Neural cell (in vitro differentiated cells): ENCODE results near the gene RAB27B.

Experiments used
- CTCF ChIP-seq: fragments of 450-650 bp; IDR thresholded peaks from 2 replicates; pipeline ENCODE4 v1.5.1; 2014; ENCODE audit warnings: antibody characterized with exemption, mild to moderate bottlenecking, moderate library complexity; ENCODE audit not compliant: poor library complexity, severe bottlenecking
- EP300 ChIP-seq: fragments of 450-650 bp; conservative IDR thresholded peaks from 2 replicates; pipeline ENCODE4 v1.6.1; 2014; ENCODE audit warnings: antibody characterized with exemption, mild to moderate bottlenecking, moderate library complexity; ENCODE audit not compliant: poor library complexity, severe bottlenecking
- EZH2 ChIP-seq: fragments of 200-600, 300-800 bp; shearing (Covaris generic), sonication (generic); IDR thresholded peaks from 2 replicates; pipeline ENCODE4 v1.6.1; 2014; ENCODE audit warnings: antibody characterized with exemption, low read length, borderline replicate concordance, mild to moderate bottlenecking; ENCODE audit not compliant: insufficient read depth, poor library complexity, severe bottlenecking
- MXI1 ChIP-seq: fragments of 450-650 bp; conservative IDR thresholded peaks from 2 replicates; pipeline ENCODE4 v1.6.1; 2014; ENCODE audit warnings: antibody characterized with exemption, mild to moderate bottlenecking; ENCODE audit not compliant: poor library complexity, severe bottlenecking
- RAD21 ChIP-seq: fragments of 450-650 bp; conservative IDR thresholded peaks from 2 replicates; pipeline ENCODE4 v1.6.1; 2014; ENCODE audit warnings: antibody characterized with exemption, mild to moderate bottlenecking, moderate library complexity
- REST ChIP-seq: IDR thresholded peaks from 2 replicates; pipeline ENCODE4 v1.6.1; 2012; ENCODE audit warnings: borderline replicate concordance
- SMC3 ChIP-seq: fragments of 450-650 bp; conservative IDR thresholded peaks from 2 replicates; pipeline ENCODE4 v1.6.1; 2014; ENCODE audit warnings: antibody characterized with exemption, mild to moderate bottlenecking, moderate library complexity; ENCODE audit not compliant: poor library complexity
- TAF1 ChIP-seq: IDR thresholded peaks from 2 replicates; pipeline ENCODE4 v1.6.1; 2012; ENCODE audit warnings: low read depth

GRCh38 chr18:54888378-54888777 is 60.1 kb downstream of the RAB27B start:
- no peak for TF ChIP-seq SMC3
- TF ChIP-seq MXI1 = no peak
- TF ChIP-seq EZH2 = no peak
- peak; percentile 90 for TF ChIP-seq EP300
- TF ChIP-seq CTCF = no peak
- no peak for TF ChIP-seq REST
- TF ChIP-seq TAF1 = no peak
- TF ChIP-seq RAD21 = no peak
